MM.1S (cell line): Measurements from ENCODE around the gene VAPA.

Source experiments
- DNase-seq: peaks from one replicate; pipeline ENCODE4 v3.0.0-alpha.2; 2015
- H2AFZ ChIP-seq: fragments of 300-600 bp; sonication (generic); 2 replicates; pipeline ENCODE4 v1.6.0; 2016; ENCODE audit warnings: antibody characterized with exemption, low read length
- H3F3A ChIP-seq: fragments of 300-600 bp; sonication (generic); 2 replicates; pipeline ENCODE4 v1.6.1; 2016; ENCODE audit warnings: mild to moderate bottlenecking, antibody characterized with exemption, low read length, moderate library complexity, mixed read lengths; ENCODE audit not compliant: insufficient read depth
- H3K27ac ChIP-seq: fragments of 300-600 bp; sonication (generic); 2 replicates; pipeline ENCODE4 v1.5.1; 2016; ENCODE audit warnings: mild to moderate bottlenecking, low read length
- H3K27me3 ChIP-seq: fragments of 300-600 bp; sonication (generic); replicated peaks from 2 replicates; pipeline ENCODE4 v1.6.0; 2016; ENCODE audit warnings: low read length; ENCODE audit not compliant: insufficient read depth
- H3K36me3 ChIP-seq: fragments of 300-600 bp; sonication (generic); replicated peaks from 2 replicates; pipeline ENCODE4 v1.6.1; 2016; ENCODE audit warnings: mild to moderate bottlenecking, low read length, mixed read lengths; ENCODE audit not compliant: insufficient read depth
- H3K4me1 ChIP-seq: fragments of 300-600 bp; sonication (generic); 2 replicates; pipeline ENCODE4 v1.6.1; 2016; ENCODE audit warnings: low read length, mixed read lengths
- H3K4me2 ChIP-seq: fragments of 300-600 bp; sonication (generic); 2 replicates; pipeline ENCODE4 v1.6.0; 2016; ENCODE audit warnings: low read depth, low read length
- H3K4me3 ChIP-seq: fragments of 300-600 bp; sonication (generic); 2 replicates; pipeline ENCODE4 v1.5.1; 2016; ENCODE audit warnings: low read length, mixed read lengths
- H3K79me2 ChIP-seq: fragments of 300-600 bp; sonication (generic); 2 replicates; pipeline ENCODE4 v1.6.1; 2016; ENCODE audit warnings: mixed run types, low read length, mixed read lengths
- H3K9ac ChIP-seq: fragments of 300-600 bp; sonication (generic); 2 replicates; pipeline ENCODE4 v1.6.1; 2016; ENCODE audit warnings: low read length, mixed read lengths
- H3K9me2 ChIP-seq: fragments of 300-600 bp; sonication (generic); replicated peaks from 2 replicates; pipeline ENCODE4 v1.6.1; 2016; ENCODE audit warnings: mild to moderate bottlenecking, low read length, mixed read lengths; ENCODE audit not compliant: insufficient read depth
- H3K9me3 ChIP-seq: fragments of 300-600 bp; sonication (generic); replicated peaks from 2 replicates; pipeline ENCODE4 v1.6.1; 2016; ENCODE audit warnings: mild to moderate bottlenecking, low read length, mixed read lengths; ENCODE audit not compliant: insufficient read depth
- H4K20me1 ChIP-seq: fragments of 300-600 bp; sonication (generic); 2 replicates; pipeline ENCODE4 v1.6.1; 2016; ENCODE audit warnings: mild to moderate bottlenecking, low read length, moderate library complexity, mixed read lengths; ENCODE audit not compliant: insufficient read depth
- EZH2 ChIP-seq: fragments of 300-600 bp; sonication (generic); optimal IDR thresholded peaks from 2 replicates; pipeline ENCODE3; 2017; ENCODE audit warnings: low read depth, mild to moderate bottlenecking, antibody characterized with exemption, low read length, mixed read lengths
- EZH2phosphoT487 ChIP-seq: fragments of 300-600 bp; sonication (generic); IDR thresholded peaks from 2 replicates; pipeline ENCODE4 v1.6.1; 2018; ENCODE audit warnings: antibody characterized with exemption, low read length
- TF ChIP-seq, protein P1 (sequence below): fragments of 300-600 bp; sonication (generic); IDR thresholded peaks from 2 replicates; pipeline ENCODE4 v1.5.1; 2016; ENCODE audit warnings: antibody characterized with exemption, low read length, mixed read lengths

VAPA gene

DNA sequence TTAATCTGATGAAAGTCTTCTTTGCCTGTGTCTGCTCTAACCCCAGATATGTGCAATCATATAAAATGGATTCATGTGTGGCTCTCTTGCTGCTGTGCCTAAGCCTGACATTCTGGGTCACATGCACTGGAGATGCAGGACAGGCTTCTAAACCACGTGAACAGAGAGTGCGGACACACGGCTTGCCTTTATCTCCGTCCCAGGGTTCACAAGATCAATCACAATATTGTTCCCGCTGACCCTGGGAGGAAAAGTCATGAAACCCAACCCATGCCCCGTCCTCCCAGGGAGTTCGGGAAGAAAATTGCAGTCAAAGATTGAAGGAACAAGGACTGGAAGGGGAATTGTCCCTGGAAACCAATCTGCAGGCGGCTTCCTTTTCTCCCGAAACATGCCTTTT lies 74.8 kb downstream of the VAPA start:
- Histone ChIP-seq H2AFZ (no peak overlapping the region), H3K27ac (no peak overlapping the region), H3K9ac (no peak overlapping the region), H3K9me3 (no peaks in the 10 kb centered on the region), H3K79me2 (no peaks in the 10 kb centered on the region), H4K20me1 (no peaks in the 10 kb centered on the region), H3K4me2 (no peak overlapping the region), H3K9me2 (no peaks in the 10 kb centered on the region), H3K27me3 (no peaks in the 10 kb centered on the region), H3K36me3 (no peaks in the 10 kb centered on the region), H3K4me1 (no peaks in the 10 kb centered on the region), H3F3A (no peaks in the 10 kb centered on the region), H3K4me3 (no peak overlapping the region)
- TF ChIP-seq EZH2phosphoT487 (no peak), EZH2 (no peak)
- TF ChIP-seq, protein P1, sequence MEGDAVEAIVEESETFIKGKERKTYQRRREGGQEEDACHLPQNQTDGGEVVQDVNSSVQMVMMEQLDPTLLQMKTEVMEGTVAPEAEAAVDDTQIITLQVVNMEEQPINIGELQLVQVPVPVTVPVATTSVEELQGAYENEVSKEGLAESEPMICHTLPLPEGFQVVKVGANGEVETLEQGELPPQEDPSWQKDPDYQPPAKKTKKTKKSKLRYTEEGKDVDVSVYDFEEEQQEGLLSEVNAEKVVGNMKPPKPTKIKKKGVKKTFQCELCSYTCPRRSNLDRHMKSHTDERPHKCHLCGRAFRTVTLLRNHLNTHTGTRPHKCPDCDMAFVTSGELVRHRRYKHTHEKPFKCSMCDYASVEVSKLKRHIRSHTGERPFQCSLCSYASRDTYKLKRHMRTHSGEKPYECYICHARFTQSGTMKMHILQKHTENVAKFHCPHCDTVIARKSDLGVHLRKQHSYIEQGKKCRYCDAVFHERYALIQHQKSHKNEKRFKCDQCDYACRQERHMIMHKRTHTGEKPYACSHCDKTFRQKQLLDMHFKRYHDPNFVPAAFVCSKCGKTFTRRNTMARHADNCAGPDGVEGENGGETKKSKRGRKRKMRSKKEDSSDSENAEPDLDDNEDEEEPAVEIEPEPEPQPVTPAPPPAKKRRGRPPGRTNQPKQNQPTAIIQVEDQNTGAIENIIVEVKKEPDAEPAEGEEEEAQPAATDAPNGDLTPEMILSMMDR = no peak
- no peak for DNase-seq

DNA sequence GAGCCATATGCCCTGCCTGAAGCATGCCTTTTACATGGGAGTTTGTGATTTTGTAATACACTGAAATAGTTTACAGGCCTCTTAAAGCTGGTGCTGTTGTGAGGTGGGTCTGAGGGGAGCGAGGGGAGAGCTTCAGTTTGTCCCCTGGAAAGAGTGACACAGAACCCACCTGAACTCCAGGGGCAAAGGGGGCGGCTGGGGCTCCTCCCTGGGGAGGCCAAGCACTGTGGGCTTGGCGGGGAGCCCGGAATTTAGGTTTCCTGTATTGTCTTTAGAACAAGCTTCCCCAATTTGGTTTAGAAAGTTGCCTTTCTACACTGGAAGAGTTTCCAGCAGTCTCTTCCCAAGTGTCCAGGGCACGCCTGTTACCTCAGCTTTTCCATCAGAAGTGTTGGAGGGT lies 75.7 kb downstream of the VAPA start:
- Histone ChIP-seq H2AFZ (no peak overlapping the region), H3K9ac (no peak overlapping the region), H3K36me3 (no peaks in the 10 kb centered on the region), H3K9me2 (no peaks in the 10 kb centered on the region), H3K9me3 (no peaks in the 10 kb centered on the region), H3K4me1 (no peaks in the 10 kb centered on the region), H3K4me3 (no peak overlapping the region), H3F3A (no peaks in the 10 kb centered on the region), H4K20me1 (no peaks in the 10 kb centered on the region), H3K27me3 (no peaks in the 10 kb centered on the region), H3K27ac (no peak overlapping the region), H3K79me2 (no peaks in the 10 kb centered on the region), H3K4me2 (no peak overlapping the region)
- TF ChIP-seq, protein P1 = no peak
- TF ChIP-seq EZH2 (no peak), EZH2phosphoT487 (no peak)
- DNase-seq = no peak

DNA sequence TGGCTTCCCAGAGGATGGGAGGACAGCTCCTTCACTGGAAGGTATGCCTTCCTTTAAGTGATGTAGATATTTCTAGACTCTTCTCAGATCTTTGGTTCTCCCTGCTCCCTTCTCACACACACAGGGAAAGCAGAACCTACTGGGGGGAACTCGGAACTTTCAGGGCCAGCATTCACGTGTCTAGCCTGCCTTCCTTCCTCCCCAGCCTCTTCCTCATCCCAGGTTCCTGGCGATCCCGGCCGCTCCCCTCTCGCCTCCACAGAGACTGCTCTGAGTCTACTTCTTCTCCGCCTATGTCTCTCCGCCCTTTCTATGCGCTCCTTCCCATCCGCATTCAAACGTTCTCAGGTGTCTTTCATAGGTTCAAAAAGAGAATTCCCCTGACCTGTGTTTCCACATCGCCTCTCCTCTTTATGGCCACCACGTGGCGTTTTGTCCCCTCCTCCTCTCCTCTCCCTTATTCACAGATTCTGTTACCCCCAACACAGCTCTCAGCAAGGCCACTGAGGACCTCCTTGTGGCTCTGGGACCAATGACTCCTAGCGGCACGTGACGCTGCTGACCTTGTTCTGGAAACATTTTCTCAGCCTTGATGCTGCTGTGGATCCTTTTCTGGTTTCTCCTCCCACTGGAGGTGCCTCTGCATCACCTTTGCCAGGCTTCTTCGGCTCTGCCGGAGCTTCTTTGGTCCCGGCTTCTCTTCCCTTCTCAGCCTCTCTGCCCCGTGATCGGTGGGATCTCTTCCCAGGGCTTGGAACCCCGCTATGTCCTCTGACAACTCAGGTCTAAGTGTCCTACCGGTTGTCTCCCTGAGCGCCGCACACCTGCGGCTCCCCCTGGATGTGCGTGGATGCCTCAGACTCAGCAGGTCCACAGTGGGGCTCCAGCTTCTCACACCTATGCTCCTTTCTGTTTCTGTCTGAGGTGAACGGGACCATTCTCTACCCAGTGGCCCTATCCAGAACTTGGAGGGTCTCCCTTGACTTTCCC lies 77.5 kb downstream of the VAPA start:
- no peak for TF ChIP-seq EZH2phosphoT487
- TF ChIP-seq, protein P1 = no peak
- no peak for TF ChIP-seq EZH2
- Histone ChIP-seq H3K9me2 (no peaks in the 10 kb centered on the region), H3K27me3 (no peaks in the 10 kb centered on the region), H2AFZ (no peak overlapping the region), H3K4me3 (no peak overlapping the region), H3F3A (no peaks in the 10 kb centered on the region), H3K79me2 (no peaks in the 10 kb centered on the region), H3K27ac (no peak overlapping the region), H4K20me1 (no peaks in the 10 kb centered on the region), H3K4me1 (no peaks in the 10 kb centered on the region), H3K4me2 (no peak overlapping the region), H3K36me3 (no peaks in the 10 kb centered on the region), H3K9me3 (no peaks in the 10 kb centered on the region), H3K9ac (no peak overlapping the region)
- no peak for DNase-seq
